Measurements from ENCODE around the gene MYLK. TPM values are rescaled to one million over a fixed set of nuclear protein-coding genes. Genes with fewer than 3 reads are reported as not detected.

Gene MYLK
- total and polyA plus RNA-seq, 9 of the 15 experiments (the other 6 are each of a cell fraction or from before 2014, with no cell fraction given): 0.11 to 0.53 (median 0.18) TPM; not detected in 2

GRCh38 chr3:123837858-123838257, 46.3 kb downstream of the MYLK start (continued):
- TF ChIP-seq THRB (CRISPR knock-in tag; conservative IDR thresholded peaks at IDR 0.05): no peak
- TF ChIP-seq E2F5 (CRISPR knock-in tag; IDR thresholded peaks at IDR 0.05): no peak
- no peak for TF ChIP-seq TCF3 (CRISPR knock-in tag; IDR thresholded peaks at IDR 0.05)
- TF ChIP-seq KAT2B (IDR thresholded peaks at IDR 0.05; ENCODE audit: low read depth, low read length): no peak
- TF ChIP-seq CXXC5 (CRISPR knock-in tag; IDR thresholded peaks at IDR 0.05): no peak

- CTCF ChIA-PET (ENCODE audit: low intra/inter-chr PET ratio): no interaction called here
Observed at GRCh38 chr3:123834631-123835030, 49.5 kb downstream of the MYLK start.

More at GRCh38 chr3:123834631-123835030, 49.5 kb downstream of the MYLK start:
- no peaks in the 10 kb centered on the region for H3K9me3 ChIP-seq (replicated peaks; ENCODE audit: control insufficient read depth, insufficient read depth, low read depth, low read length)
- no TSS peak for BruUV-seq (replicated peaks)
- no peak for TF ChIP-seq CBFA2T3 (IDR thresholded peaks at IDR 0.05)
- TF ChIP-seq CHD1 (IDR thresholded peaks at IDR 0.05; ENCODE audit: low read length): no peak
- no peak for TF ChIP-seq ATF3 (IDR thresholded peaks at IDR 0.05)
- TF ChIP-seq ATF3 (CRISPR knock-in tag; conservative IDR thresholded peaks at IDR 0.05): no peak
- no peak for TF ChIP-seq ZNF583 (CRISPR knock-in tag; IDR thresholded peaks at IDR 0.05)
- no peak for TF ChIP-seq ZNF277 (CRISPR knock-in tag; IDR thresholded peaks at IDR 0.05; ENCODE audit: borderline replicate concordance)
- TF ChIP-seq FIP1L1 (IDR thresholded peaks at IDR 0.05; ENCODE audit: low read depth, low read length, poor library complexity, severe bottlenecking): no peak
- TF ChIP-seq ZNF584 (CRISPR knock-in tag; IDR thresholded peaks at IDR 0.05; ENCODE audit: low read depth): no peak
- TF ChIP-seq CHD4 (IDR thresholded peaks at IDR 0.05; ENCODE audit: insufficient read depth, insufficient replicate concordance, low read depth, low read length, poor library complexity, severe bottlenecking): no peak
- no peak for TF ChIP-seq ZNF445 (CRISPR knock-in tag; IDR thresholded peaks at IDR 0.05; ENCODE audit: low read depth)
- TF ChIP-seq JUND (IDR thresholded peaks at IDR 0.05; ENCODE audit: borderline replicate concordance, low read depth, low read length): no peak
- no peak for TF ChIP-seq JUND (tag; IDR thresholded peaks at IDR 0.05; ENCODE audit: borderline replicate concordance, low read depth, low read length)
- no peaks in the 10 kb centered on the region for H3K4me1 ChIP-seq (replicated peaks in 1 of 2; ENCODE audit: control insufficient read depth in 2 of 2, insufficient read depth in 2 of 2, low read length in 2 of 2)
- DNase-seq (ENCODE audit: extremely low read depth in 1 of 4, low spot score in 3 of 4) (no peak), ATAC-seq (no peak), FAIRE-seq (no peak)
- H3K4me2 ChIP-seq (ENCODE audit: insufficient read depth, low read length): no peak overlapping the region
- no peaks in the 10 kb centered on the region for H3K27me3 ChIP-seq (ENCODE audit: control insufficient read depth in 2 of 2, insufficient read depth in 2 of 2, low read length in 2 of 2)
- in situ Hi-C loops (cut with MboI): no loop called here
- no peak overlapping the region for H2AFZ ChIP-seq (ENCODE audit: low read depth, low read length)
- H3K36me3 ChIP-seq (ENCODE audit: control insufficient read depth, insufficient read depth, low read length): no peaks in the 10 kb centered on the region
- no peak overlapping the region for H3K9ac ChIP-seq (ENCODE audit: insufficient read depth in 1 of 2, low read depth in 2 of 2, low read length in 2 of 2)
- no peaks in the 10 kb centered on the region for H4K20me1 ChIP-seq (replicated peaks; ENCODE audit: control insufficient read depth, insufficient read depth, low read length)
- no peak overlapping the region for H3K4me3 ChIP-seq
- H3K27ac ChIP-seq (ENCODE audit: extremely low read depth, low read depth, low read length): no peak overlapping the region
- H3K79me2 ChIP-seq (ENCODE audit: control insufficient read depth, insufficient read depth, low read length): no peaks in the 10 kb centered on the region
- POLR2A ChIA-PET: no interaction called here
- H3K9me1 ChIP-seq (ENCODE audit: control insufficient read depth, insufficient read depth, low read length): no peaks in the 10 kb centered on the region
- intact Hi-C loops (cut with micrococcal nuclease): no loop called here
- 0% methylated on average over 2 of the region's 2 CpGs for WGBS (ENCODE audit: insufficient coverage, low coverage, missing lambda C conversion rate)

Data from K562 (cell line).